GM19043 (cell line): Measurements from ENCODE around the gene SPATA18.
"Not testable (repeated sequence)": the region's sequence is repeated elsewhere in the genome, so short reads cannot be mapped to it uniquely, and the experiment has no call there.

Source experiments
- ATAC-seq: cut with Tn5 transposase; IDR thresholded peaks from one replicate; pipeline ENCODE4 v1.9.1; 2021; ENCODE audit warnings: low read depth; ENCODE audit not compliant: unreplicated experiment

Gene SPATA18

GRCh38 chr4:52105276-52105675 lies 54.2 kb downstream of the SPATA18 start:
- ATAC-seq, result no peak

- ATAC-seq, result no peak
Measured at GRCh38 chr4:52106191-52106590, 55.1 kb downstream of the SPATA18 start.

- ATAC-seq, result no peak
Measured at GRCh38 chr4:52106660-52107059, 55.6 kb downstream of the SPATA18 start.

GRCh38 chr4:52107336-52107735 lies 56.2 kb downstream of the SPATA18 start:
- ATAC-seq, result no peak

- ATAC-seq, result no peak
Measured at GRCh38 chr4:52107745-52108144, 56.6 kb downstream of the SPATA18 start.

- no peak for ATAC-seq
Measured at GRCh38 chr4:52110171-52110570, 59.1 kb downstream of the SPATA18 start.

- ATAC-seq, result no peak
Measured at GRCh38 chr4:52111995-52112394, 60.9 kb downstream of the SPATA18 start.

- no peak for ATAC-seq
Measured at GRCh38 chr4:52112411-52112810, 61.3 kb downstream of the SPATA18 start.

GRCh38 chr4:52116641-52117040 lies 65.5 kb downstream of the SPATA18 start:
- ATAC-seq, result no peak

- ATAC-seq, result no peak
Measured at GRCh38 chr4:52126226-52126625, 75.1 kb downstream of the SPATA18 start.

- ATAC-seq, result no peak
Measured at GRCh38 chr4:52126966-52127365, 75.9 kb downstream of the SPATA18 start.

GRCh38 chr4:52135171-52135570 lies 84.1 kb downstream of the SPATA18 start:
- ATAC-seq, result no peak

GRCh38 chr4:52137152-52137551 lies 86.0 kb downstream of the SPATA18 start:
- not testable (repeated sequence) for ATAC-seq

GRCh38 chr4:52142816-52143215 lies 91.7 kb downstream of the SPATA18 start:
- no peak for ATAC-seq

- ATAC-seq, result no peak
Measured at GRCh38 chr4:52143815-52144214, 92.7 kb downstream of the SPATA18 start.

GRCh38 chr4:52144372-52144771 lies 93.3 kb downstream of the SPATA18 start:
- no peak for ATAC-seq
